DND-41 (cell line): ENCODE measurements around the gene SAMD4A.

Source experiments
- ATAC-seq: fragments of 200-7000 bp; cut with Tn5 transposase; 3 replicates; pipeline ENCODE4 v1.9.1; 2021; ENCODE audit warnings: low read depth; ENCODE audit not compliant: insufficient read depth
- DNase-seq: peaks from one replicate; pipeline ENCODE4 v3.0.0-alpha.2; 2020
- H2AFZ ChIP-seq: 2 replicates; pipeline ENCODE4 v1.6.0; 2012; ENCODE audit warnings: low read depth, low read length
- H3K27ac ChIP-seq: 2 replicates; pipeline ENCODE4 v1.5.1; 2012; ENCODE audit warnings: low read length, inconsistent platforms
- H3K27me3 ChIP-seq: fragments of 200-600 bp; sonication (generic); 2 replicates; pipeline ENCODE4 v1.6.0; 2012; ENCODE audit warnings: low read length, mild to moderate bottlenecking, inconsistent platforms; ENCODE audit not compliant: insufficient read depth, poor library complexity
- H3K36me3 ChIP-seq: 2 replicates; pipeline ENCODE4 v1.5.1; 2012; ENCODE audit warnings: low read length, inconsistent platforms; ENCODE audit not compliant: insufficient read depth
- H3K4me1 ChIP-seq: 2 replicates; pipeline ENCODE4 v1.5.1; 2012; ENCODE audit warnings: mild to moderate bottlenecking, low read length; ENCODE audit not compliant: insufficient read depth
- H3K4me2 ChIP-seq: 2 replicates; pipeline ENCODE4 v1.6.0; 2012; ENCODE audit warnings: mild to moderate bottlenecking, moderate library complexity, low read length, inconsistent platforms; ENCODE audit not compliant: insufficient read depth
- H3K4me3 ChIP-seq, 2 experiments: fragments of 200-600 bp in 1 of 2; shearing (Covaris generic) in 1 of 2; 2 replicates each; pipeline ENCODE4 v1.5.1; 2012 to 2016; ENCODE audit warnings: inconsistent platforms in 2 of 2, low read length in 2 of 2, mild to moderate bottlenecking in 2 of 2, low read depth in 1 of 2, moderate library complexity in 1 of 2
- H3K79me2 ChIP-seq: 2 replicates; pipeline ENCODE4 v1.6.0; 2012; ENCODE audit warnings: low read length, inconsistent platforms; ENCODE audit not compliant: insufficient read depth
- H3K9ac ChIP-seq: 2 replicates; pipeline ENCODE4 v1.6.0; 2012; ENCODE audit warnings: low read depth, mild to moderate bottlenecking, inconsistent platforms, low read length, moderate library complexity
- H3K9me3 ChIP-seq: 2 replicates; pipeline ENCODE4 v1.5.1; 2012; ENCODE audit warnings: low read length, moderate library complexity, mild to moderate bottlenecking, inconsistent platforms; ENCODE audit not compliant: insufficient read depth, severe bottlenecking
- H4K20me1 ChIP-seq: 2 replicates; pipeline ENCODE4 v1.6.0; 2012; ENCODE audit warnings: low read length; ENCODE audit not compliant: insufficient read depth
- CTCF ChIP-seq: IDR thresholded peaks from 2 replicates; pipeline ENCODE4 v1.5.1; 2012; ENCODE audit warnings: borderline replicate concordance, low read length, moderate library complexity, mild to moderate bottlenecking; ENCODE audit not compliant: poor library complexity, severe bottlenecking; ENCODE audit errors: extremely low read depth
- EZH2 ChIP-seq: IDR thresholded peaks from 3 replicates; pipeline ENCODE4 v1.6.1; 2012; ENCODE audit warnings: borderline replicate concordance, low read depth, mild to moderate bottlenecking, moderate library complexity, low read length, inconsistent platforms; ENCODE audit not compliant: severe bottlenecking

Gene SAMD4A

GRCh38 chr14:54734966-54735365 is 168.0 kb downstream of the SAMD4A start:
- DNase-seq (no peak), ATAC-seq (no peak)
- H3K4me2 ChIP-seq: no peak overlapping the region
- peaks cover 5% of the 10 kb centered on the region for H3K4me1 ChIP-seq
- H4K20me1 ChIP-seq: no peaks in the 10 kb centered on the region
- H3K27ac ChIP-seq: no peak overlapping the region
- H3K36me3 ChIP-seq: no peaks in the 10 kb centered on the region
- no peak overlapping the region for H2AFZ ChIP-seq
- no peaks in the 10 kb centered on the region for H3K9me3 ChIP-seq
- no peaks in the 10 kb centered on the region for H3K79me2 ChIP-seq
- H3K9ac ChIP-seq: no peak overlapping the region
- H3K27me3 ChIP-seq: peaks cover 41% of the 10 kb centered on the region
- H3K4me3 ChIP-seq: no peak overlapping the region
- no peak for TF ChIP-seq EZH2
- TF ChIP-seq CTCF: no peak

DNA sequence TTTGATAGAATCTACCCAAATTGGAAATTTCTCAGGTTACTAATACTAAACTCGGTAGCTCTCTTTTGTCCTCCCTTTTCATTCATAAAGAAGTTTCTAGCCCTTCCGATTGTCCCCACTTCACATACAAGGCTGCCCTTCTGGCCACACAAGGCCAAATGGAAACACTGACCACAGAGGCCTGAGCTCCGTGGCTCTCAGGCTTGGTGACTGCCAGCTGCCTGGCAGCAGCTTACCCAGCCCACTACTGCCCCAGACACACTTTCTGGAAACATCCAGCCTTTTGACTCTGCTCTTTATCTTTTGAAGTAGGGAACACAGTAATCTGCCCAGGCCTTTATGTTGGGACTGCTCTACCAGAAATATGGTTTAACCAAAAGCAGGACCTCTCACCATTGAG is 168.5 kb downstream of the SAMD4A start:
- Histone ChIP-seq H3K4me3 (no peak overlapping the region), H3K79me2 (no peaks in the 10 kb centered on the region), H3K9me3 (no peaks in the 10 kb centered on the region), H3K4me2 (no peak overlapping the region), H4K20me1 (no peaks in the 10 kb centered on the region), H3K9ac (no peak overlapping the region), H3K4me1 (0 out of 2 replicates have a peak, but pooled peaks cover under 1% of the 10 kb centered on the region), H3K27ac (no peak overlapping the region), H3K27me3 (peaks cover 36% of the 10 kb centered on the region), H2AFZ (no peak overlapping the region), H3K36me3 (no peaks in the 10 kb centered on the region)
- TF ChIP-seq CTCF: no peak
- TF ChIP-seq EZH2: no peak
- DNase-seq: no peak
- ATAC-seq: no peak

DNA sequence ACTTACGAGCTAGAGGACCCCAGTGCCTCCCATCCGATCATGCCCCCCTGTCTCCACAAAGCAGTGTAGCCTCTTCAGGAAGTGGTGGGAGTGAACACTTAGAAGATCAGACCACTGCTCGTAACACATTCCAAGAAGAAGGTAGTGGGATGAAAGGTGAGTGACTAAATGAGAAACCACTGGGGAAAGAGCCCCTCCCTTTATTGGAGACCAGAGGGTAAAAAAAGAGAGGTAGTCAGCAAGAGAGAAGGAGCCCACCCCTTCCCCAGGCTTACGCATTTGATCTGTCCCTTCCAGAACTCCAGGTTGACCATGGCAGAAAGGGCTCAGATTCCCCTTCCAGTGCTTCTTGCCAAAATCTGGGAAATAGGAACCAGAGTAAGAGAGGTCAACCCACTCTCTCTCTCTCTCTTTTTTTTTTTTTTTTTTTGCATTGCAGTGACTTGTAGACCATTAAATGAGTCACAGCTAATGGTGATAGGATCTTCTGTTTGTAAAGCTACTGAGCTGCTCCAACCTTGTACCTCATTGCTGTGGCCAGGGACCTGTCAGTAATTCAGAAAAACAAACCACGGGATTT is 170.3 kb downstream of the SAMD4A start:
- no peaks in the 10 kb centered on the region for H3K36me3 ChIP-seq
- peaks cover 31% of the 10 kb centered on the region for H3K27me3 ChIP-seq
- no peak overlapping the region for H3K27ac ChIP-seq
- H3K9ac ChIP-seq: no peak overlapping the region
- no peaks in the 10 kb centered on the region for H3K79me2 ChIP-seq
- no peak overlapping the region for H3K4me2 ChIP-seq
- no peak overlapping the region for H3K4me3 ChIP-seq
- no peak overlapping the region for H2AFZ ChIP-seq
- TF ChIP-seq EZH2: no peak
- TF ChIP-seq CTCF: no peak
- H3K9me3 ChIP-seq: no peaks in the 10 kb centered on the region
- DNase-seq (no peak), ATAC-seq (no peak)
- H3K4me1 ChIP-seq: no peaks in the 10 kb centered on the region
- H4K20me1 ChIP-seq: no peaks in the 10 kb centered on the region
